HG03558 (cell line): Measurements from ENCODE around the gene ANKLE1.

ENCODE experiments used
- ATAC-seq: cut with Tn5 transposase; IDR thresholded peaks from one replicate; pipeline ENCODE4 v1.9.1; 2021; ENCODE audit warnings: moderate number of reproducible peaks; ENCODE audit not compliant: unreplicated experiment; ENCODE audit errors: extremely low read depth

ANKLE1 gene

DNA sequence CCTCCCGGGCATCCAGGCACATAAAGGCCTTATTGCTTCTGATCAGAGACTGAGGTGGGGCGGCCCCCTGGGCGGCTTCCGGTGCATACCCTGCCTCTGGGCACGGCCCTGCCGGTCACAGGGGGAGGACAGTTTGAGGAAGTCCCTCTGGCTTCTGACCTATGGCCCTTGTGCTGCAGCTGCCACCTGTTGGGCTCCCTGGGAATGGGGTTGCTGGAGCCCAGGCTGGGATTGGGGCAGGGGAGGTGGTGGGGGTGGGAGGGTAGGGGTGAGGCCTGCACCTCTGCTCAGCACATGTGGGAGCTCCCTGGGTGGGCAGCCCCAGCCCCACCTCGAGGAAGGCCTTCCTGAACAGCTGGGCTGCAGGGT is 42.2 kb downstream of the ANKLE1 start:
- ATAC-seq, result no peak

- no peak for ATAC-seq
These were observed 42.8 kb downstream of the ANKLE1 start for GRCh38 chr19:17324357-17325114.

DNA sequence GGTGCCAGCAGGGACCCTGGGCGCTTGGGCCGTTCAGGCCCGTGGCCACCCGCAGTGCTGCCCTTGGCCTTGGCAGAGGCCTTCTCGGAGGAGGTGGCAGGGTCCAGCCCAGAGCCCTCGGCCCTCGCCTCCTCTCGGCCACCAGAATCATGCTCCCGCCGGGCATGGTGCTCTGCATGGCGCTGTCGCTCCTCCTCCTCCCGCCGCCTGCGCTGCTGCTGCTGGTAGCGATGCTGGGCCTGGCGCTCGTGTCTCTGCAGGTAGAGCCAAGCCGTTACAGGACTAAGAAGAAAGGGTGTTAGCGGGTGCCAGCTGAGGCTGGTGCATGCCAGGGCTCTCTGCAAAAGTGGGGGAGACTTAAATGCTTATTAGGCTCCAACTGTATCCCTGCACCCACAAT is 43.4 kb downstream of the ANKLE1 start:
- no peak for ATAC-seq

DNA sequence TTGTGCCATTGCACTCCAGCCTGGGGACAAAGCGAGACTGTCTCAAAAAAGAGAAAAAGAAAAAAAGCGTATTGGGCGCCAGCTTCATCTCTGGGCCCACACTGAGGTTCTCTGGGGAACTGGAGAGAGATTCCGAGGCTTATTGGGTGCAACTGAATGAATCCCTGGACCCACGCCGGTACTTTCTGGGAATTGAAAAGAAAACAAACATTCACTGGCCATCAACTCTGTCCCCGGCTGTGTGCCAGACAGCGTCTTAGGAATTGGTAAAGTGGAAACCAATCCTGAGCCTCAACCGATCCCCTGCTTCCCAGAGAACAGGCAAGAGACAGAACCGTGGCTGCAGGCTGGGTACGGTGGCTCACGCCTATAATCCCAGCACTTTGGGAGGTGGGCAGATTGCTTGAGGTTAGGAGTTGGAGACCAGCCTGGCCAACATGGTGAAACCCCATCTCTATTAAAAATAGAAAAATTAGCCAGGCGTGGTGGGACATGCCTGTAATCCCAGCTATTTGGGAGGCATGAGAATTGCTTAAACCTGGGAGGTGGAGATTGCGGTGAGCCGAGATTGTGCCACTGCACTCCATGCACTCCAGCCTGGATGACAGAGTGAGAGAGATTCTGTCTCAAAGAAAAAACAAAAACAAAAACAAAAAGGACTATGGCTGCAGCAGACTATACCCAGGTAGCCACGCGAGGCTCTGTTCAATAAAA is 44.3 kb downstream of the ANKLE1 start:
- no peak for ATAC-seq

DNA sequence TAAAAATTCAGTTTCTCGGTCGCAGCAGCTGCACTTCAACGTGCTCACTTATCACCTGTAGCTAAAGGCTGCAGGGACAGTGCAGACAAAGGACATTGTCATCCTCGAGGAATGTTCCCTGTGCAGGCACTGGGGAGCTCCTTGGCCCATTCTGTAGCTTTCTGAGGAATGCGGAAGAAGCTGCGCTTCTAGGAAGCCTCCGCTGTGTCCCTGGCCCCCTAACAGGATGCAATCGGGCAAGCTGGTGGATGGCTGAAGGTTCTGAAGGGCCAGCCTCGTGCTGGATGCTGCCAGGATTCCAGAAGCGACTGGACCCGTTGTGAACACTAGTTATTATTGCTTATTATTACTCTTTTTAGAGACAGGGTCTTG is 44.9 kb downstream of the ANKLE1 start:
- ATAC-seq, result no peak

GRCh38 chr19:17327068-17327653 is 45.5 kb downstream of the ANKLE1 start:
- no peak for ATAC-seq

DNA sequence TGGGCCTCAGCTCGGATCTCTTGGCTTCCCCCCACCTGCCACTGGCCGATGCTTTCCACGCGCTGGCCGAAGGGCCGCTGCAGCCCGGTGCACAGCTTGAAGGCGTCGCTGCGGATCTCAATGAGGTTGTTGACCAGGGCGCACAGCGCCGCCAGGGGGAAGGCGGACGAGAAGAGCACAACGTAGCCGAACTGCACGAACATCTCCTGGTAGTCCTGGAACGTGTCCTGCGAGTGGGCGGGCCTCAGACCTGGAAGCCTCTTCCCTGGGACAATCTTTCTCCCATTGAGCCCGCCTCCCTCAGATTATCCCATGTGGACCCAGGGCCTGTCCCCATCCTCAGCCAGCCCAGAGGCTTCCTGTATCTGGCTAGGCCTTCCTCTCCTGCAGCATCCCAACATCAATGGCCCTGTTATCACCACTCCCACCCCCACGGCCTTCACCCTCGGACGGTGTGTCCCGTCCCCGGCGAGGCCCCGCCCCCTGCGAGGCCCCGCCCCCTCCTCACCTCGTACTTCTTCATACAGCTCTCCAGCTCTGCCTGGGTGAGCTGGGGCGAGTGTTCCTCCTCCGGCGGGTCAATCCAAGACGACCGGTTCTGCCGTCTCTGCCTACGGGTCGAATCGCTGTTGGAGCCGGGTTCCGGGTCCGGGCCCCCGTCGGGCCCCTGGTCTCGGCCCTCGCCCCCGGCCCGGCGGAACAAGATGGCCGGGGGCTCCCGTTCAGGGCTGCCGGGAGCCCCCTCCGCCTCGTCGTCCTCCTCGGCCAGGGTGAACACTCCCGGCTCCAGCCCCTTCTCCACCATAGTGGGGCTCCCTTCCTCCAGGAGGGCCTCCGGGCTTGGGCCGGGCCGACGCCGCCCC is 46.2 kb downstream of the ANKLE1 start:
- no peak for ATAC-seq

DNA sequence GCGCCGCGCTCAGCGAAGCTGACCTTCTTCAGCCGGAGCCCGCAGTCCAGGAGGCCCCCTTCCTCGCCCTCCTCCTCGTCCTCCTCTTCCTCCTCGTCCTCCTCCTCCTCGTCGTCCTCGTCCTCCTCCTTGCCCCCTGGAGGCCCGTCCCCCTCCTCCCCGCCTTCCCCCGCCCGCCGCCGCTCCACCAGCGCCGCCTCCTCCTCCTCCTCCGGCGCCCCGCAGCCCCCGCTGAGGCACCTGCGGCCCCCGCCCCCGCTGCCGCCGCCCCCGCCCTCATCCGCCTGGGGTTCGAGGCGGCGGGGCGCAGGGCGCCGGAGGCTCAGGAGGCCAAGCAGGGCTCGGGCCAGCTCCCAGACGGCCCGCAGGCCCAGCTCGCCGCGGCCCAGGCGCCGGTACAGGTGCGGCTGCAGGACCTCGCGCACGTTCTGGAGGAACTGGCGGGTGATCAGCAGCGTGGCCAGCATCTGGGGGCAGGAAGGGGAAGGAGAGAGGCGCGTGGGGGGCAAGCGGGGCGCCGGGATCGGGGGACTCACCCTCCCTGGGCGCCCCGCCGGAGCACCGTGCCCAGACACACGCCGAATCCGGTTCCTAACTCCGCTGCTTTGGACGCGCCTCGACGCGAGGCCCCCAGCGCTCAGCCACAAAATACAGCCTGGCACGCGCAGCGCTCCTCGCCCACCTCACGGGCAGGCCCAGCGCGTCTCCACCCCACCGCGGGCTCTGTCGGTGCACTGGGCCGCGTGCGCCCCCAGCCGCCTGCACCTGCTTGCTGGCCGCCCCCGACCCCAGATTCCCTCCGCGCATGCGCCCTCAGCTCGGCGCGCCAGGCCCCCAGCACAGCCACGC is 47.0 kb downstream of the ANKLE1 start:
- no peak for ATAC-seq

GRCh38 chr19:17329366-17330261 is 47.9 kb downstream of the ANKLE1 start:
- no peak for ATAC-seq

- no peak for ATAC-seq
These were observed 48.8 kb downstream of the ANKLE1 start for GRCh38 chr19:17330262-17331044.

- ATAC-seq, result no peak
These were observed 49.4 kb downstream of the ANKLE1 start for GRCh38 chr19:17331045-17331558.

DNA sequence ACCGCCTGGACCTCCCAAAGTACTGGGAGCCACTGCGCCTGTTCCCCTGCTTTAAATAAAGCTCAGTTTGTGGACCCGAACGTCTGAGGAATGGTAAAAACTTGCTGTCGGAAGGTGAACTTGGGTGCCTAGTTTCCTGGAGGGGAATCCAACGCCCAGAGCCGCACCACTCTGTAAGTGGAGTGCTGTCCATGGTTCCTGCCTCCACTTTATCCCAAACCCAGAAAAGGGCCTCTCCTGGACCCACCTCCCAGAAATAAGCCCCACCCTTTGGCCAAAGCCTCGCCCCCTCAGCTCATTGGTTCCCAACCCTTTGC is 50.6 kb downstream of the ANKLE1 start:
- no peak for ATAC-seq

GRCh38 chr19:17332677-17333581 is 51.2 kb downstream of the ANKLE1 start:
- ATAC-seq, result no peak

- no peak for ATAC-seq
These were observed 52.1 kb downstream of the ANKLE1 start for GRCh38 chr19:17333611-17334413.

DNA sequence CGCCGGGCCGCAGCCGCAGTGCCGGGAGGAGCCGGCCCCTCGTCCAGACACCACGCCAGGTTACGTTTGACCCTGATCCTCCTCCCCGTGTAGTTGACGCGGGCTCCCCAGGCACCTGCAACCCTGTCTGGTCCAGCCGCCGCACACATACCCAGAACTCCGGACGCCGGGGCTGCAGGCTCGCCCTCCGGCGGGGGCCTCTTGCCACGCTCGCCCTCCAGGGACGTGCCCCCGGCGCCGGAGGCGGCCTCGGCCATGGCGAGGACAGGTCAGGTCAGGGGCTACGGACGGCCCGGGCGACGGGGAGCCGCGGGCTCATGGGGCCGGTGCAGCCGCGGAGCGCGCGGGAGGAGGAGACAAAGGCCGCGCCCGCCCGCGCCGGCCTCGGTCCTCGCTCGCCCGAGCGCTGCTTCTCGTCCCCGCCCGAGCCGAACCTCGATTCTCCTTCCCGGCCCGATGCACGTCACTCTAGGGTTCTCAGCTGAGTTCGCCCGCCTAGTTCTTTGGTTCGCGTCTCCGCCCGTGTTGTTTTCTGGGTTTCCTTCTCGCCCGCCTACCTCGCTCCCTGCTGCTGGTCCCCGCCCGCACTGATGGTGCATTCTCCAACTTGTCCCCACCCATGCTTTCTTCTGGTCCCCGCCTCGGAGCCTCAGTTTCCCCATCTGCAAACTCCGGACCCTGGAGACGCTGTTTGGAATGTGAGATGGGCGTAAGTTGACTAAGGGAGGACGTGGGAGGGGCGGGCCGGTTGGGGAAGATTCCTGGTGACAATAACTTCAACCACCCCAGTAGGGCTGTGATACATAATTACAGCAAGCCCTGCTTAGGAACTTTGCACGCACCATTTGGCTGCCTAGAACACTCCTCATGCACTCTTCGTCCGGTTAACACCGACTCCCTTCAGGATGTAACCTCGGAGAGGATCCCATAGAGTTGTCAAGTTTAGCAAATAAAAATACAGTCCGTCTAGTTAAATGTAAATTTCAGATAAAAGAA is 53.0 kb downstream of the ANKLE1 start, which contains the start of gene ANO8:
Gene ANO8 (minus strand): TSS at position 442 of the 996 bp plus-strand sequence. CDS start 185 bp downstream, at position 257.
- ATAC-seq, result no peak
